Esophagus squamous epithelium (tissue), 5 donors: ENCODE data around the gene SLC6A7. TPM values are rescaled to one million over a fixed set of nuclear protein-coding genes. Genes with fewer than 3 reads are reported as not detected.
A peak's percentile ranks its signal among the peaks of the same experiment; 100 is the strongest.

Source experiments
- DNase-seq: peaks from one replicate; lab custom pipeline; 2025; lab: John Stamatoyannopoulos, UW
- H3K27ac ChIP-seq, 4 donors: fragments of 200-600 bp; sonication (generic); one replicate each; pipeline ENCODE4 v1.5.1; 2016 to 2019; ENCODE audit warnings: mild to moderate bottlenecking in 1 of 4
- H3K27me3 ChIP-seq, 4 donors: fragments of 200-600 bp; sonication (generic); 1 replicate in 3 of 4; 2 replicates in 1 of 4; pipeline versions ENCODE4 v1.5.1 to v1.6.0; 2017 to 2021; ENCODE audit warnings: antibody characterized with exemption in 1 of 4
- H3K36me3 ChIP-seq, 3 donors: fragments of 200-600 bp; sonication (generic); one replicate each; pipeline ENCODE4 v1.5.1; 2016 to 2019
- H3K4me1 ChIP-seq, 3 donors: fragments of 200-600 bp; sonication (generic); one replicate each; pipeline ENCODE4 v1.5.1; 2017 to 2019
- H3K4me3 ChIP-seq, 4 donors: fragments of 200-600 bp; sonication (generic); 1 replicate in 3 of 4; 2 replicates in 1 of 4; pipeline ENCODE4 v1.5.1; 2016 to 2019; ENCODE audit warnings: mild to moderate bottlenecking in 2 of 4, moderate library complexity in 1 of 4
- H3K9me3 ChIP-seq, 3 donors: fragments of 200-600 bp; sonication (generic); one replicate each; pipeline ENCODE4 v1.5.1; 2016 to 2019
- POLR2A ChIP-seq, 4 donors: fragments of 450-650 bp; IDR thresholded peaks; one replicate each; pipeline ENCODE4 v1.6.1; 2017; ENCODE audit warnings: antibody characterized with exemption in 4 of 4, mild to moderate bottlenecking in 4 of 4, moderate library complexity in 3 of 4
- WGBS, 2 donors: methylation state at CpG; one replicate each; pipeline ENCODE4 v1.1.5; 2018; 5-methylcytosine and 5-hydroxymethylcytosine counted together
- intact Hi-C: fragments of 100-400 bp; cut with DNase I; formaldehyde crosslinking; loops from one replicate; pipeline ENCODE4 v1.15.0; 2022
- total RNA-seq, 4 donors: library from RNA; depleted of rRNA; stranded (reverse); fragments of >200 nt; gene quantifications; one replicate each; pipeline ENCODE4 v1.1.0, GENCODE V29; 2016
- TF ChIP-seq, protein P1 (sequence below), 6 experiments: fragments of 450-650 bp in 4 of 6; fragments of 200-600 bp in 2 of 6; sonication (generic) in 2 of 6; IDR thresholded peaks; one replicate each; pipeline ENCODE4 v1.5.1; 2016 to 2019; ENCODE audit warnings: antibody characterized with exemption in 6 of 6, mild to moderate bottlenecking in 4 of 6, moderate library complexity in 4 of 6
- donor health status: DM: yes; HTN: yes; CAD: no.

SLC6A7 gene
- not detected for total RNA-seq

DNA sequence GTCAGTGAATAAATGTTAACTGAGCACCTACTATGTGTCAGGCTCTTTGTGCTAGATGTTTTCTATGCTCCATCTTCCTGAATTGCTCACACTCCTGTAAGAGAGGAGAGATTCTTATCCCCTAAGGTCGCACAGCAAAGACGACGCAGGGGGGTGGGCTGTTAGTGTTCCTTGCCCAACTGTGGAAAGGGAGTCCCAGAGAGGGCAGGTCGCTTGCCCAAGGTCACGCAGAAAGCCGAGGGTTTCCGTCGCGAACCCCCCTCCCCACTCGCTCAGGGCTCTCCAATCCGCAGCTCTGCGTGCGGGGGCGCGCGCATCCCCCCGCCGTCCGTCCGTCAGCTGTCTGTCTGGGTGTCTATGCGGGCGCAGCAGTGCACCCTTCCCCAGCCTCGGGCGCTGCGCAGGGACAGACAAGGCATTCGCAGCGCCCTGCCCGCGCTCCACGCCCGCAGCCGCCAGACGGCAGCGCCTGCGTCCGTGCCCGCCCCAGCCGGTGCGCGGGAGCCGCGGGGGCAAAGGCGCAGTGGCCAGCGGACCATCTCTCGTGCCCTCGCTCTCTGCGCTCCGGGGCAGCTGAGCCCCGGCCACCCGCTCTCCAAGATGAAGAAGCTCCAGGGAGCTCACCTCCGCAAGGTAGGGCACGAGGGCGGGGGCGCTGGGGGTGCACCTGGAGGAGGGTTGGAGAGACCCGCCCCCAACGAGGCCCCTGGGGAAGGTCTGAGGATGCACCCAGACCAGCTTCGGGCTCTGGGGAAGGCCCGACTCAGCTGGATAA is at the start of gene SLC6A7:
TSS of gene SLC6A7 (plus strand) at position 335 of the 775 bp plus-strand sequence. CDS start at position 601, 266 bp downstream.
- H3K27me3 ChIP-seq, result peaks cover 0 to 74% (median 12%) of the 10 kb centered on the region in 4 donors
- 15 to 20% methylated on average over 4 of the region's 58 CpGs for WGBS, 2 donors
- peaks cover 0 to 10% (median 3%) of the 10 kb centered on the region in 3 donors for H3K4me1 ChIP-seq
- intact Hi-C loops, result no loop called here
- no peak for DNase-seq
- no peaks in the 10 kb centered on the region for H3K9me3 ChIP-seq
- peak within 1 kb of the TSS in 1 of 4 donors; percentile 43 for H3K4me3 ChIP-seq
- H3K27ac ChIP-seq, result no peak within 1 kb of the TSS
- no peak for TF ChIP-seq POLR2A (IDR thresholded peaks at IDR 0.05)
- TF ChIP-seq, protein P1, sequence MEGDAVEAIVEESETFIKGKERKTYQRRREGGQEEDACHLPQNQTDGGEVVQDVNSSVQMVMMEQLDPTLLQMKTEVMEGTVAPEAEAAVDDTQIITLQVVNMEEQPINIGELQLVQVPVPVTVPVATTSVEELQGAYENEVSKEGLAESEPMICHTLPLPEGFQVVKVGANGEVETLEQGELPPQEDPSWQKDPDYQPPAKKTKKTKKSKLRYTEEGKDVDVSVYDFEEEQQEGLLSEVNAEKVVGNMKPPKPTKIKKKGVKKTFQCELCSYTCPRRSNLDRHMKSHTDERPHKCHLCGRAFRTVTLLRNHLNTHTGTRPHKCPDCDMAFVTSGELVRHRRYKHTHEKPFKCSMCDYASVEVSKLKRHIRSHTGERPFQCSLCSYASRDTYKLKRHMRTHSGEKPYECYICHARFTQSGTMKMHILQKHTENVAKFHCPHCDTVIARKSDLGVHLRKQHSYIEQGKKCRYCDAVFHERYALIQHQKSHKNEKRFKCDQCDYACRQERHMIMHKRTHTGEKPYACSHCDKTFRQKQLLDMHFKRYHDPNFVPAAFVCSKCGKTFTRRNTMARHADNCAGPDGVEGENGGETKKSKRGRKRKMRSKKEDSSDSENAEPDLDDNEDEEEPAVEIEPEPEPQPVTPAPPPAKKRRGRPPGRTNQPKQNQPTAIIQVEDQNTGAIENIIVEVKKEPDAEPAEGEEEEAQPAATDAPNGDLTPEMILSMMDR (IDR thresholded peaks at IDR 0.05), result no peak
- H3K36me3 ChIP-seq, result no peaks in the 10 kb centered on the region

DNA sequence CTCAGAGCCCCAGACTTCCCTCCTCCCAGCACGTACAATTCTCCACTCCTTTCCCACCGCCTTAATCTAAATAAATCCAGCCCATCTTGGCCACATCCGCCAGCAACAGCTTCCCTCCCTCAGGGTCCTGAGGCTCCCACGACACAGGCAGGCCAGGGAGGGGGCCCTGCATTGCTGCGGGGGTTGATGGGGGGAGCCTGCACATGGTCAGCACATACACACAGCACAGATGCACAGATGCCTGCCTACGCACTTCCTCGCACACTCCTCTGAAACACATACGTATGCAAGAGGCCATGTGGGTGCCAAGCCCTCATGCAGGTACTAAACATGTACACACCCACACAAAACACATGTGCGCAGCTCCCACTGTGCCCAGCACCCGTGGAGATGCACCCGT is 49.0 kb upstream of the SLC6A7 start:
- intact Hi-C loops, result no loop called here
- TF ChIP-seq, protein P1 (IDR thresholded peaks at IDR 0.05), result no peak
- no peak for TF ChIP-seq POLR2A (IDR thresholded peaks at IDR 0.05)
- Histone ChIP-seq H3K9me3 (no peaks in the 10 kb centered on the region), H3K4me1 (peaks cover 20 to 100% (median 81%) of the 10 kb centered on the region in 3 donors), H3K27me3 (peaks cover 0 to 17% (median 0%) of the 10 kb centered on the region in 4 donors), H3K4me3 (peak overlapping the region in 1 of 4 donors; percentile 4), H3K36me3 (no peaks in the 10 kb centered on the region), H3K27ac (peak overlapping the region; percentile 65 to 94 (median 89))
- DNase-seq, result no peak
- WGBS, 2 donors, result 57 to 64% methylated on average over 3 to 9 of the region's 11 CpGs

DNA sequence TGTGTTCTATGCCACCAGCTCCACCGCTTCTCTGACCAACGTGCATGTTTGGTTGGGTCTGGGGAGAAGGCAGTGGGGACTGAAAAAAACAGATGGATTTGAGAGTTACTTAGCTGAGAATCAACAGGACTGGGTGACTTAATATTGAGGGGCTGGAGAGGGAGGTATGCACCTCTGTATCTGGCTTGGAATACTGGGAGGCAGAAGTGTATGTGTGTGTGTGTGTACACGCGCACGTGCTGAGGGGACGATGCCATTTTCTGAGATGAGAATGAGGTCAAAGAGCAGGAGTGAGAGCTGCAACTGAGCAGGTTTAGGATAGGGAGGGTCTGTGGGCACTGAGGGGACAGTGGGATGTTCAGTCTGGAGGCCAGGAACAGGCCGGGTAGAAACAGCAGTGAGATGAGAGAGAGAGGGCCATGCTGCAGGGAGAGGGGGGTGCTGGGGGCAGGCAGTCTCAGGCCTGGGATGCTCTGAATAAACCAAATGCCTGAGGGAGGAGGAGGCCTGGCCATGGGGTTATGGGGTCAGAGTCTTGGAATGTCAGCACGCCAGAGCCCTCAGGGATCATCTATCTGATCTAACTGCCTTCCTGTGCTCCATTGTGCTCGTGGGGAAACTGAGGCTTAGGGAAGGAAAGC is 48.2 kb upstream of the SLC6A7 start:
- TF ChIP-seq, protein P1 (IDR thresholded peaks at IDR 0.05), result no peak
- no peak for TF ChIP-seq POLR2A (IDR thresholded peaks at IDR 0.05)
- no peaks in the 10 kb centered on the region for H3K9me3 ChIP-seq
- WGBS, 2 donors, result 68 to 75% methylated on average over 9 of the region's 9 CpGs
- H3K36me3 ChIP-seq, result no peaks in the 10 kb centered on the region
- no peak for DNase-seq
- peaks cover 0 to 17% (median 0%) of the 10 kb centered on the region in 4 donors for H3K27me3 ChIP-seq
- intact Hi-C loops, result no loop called here
- H3K4me3 ChIP-seq, result no peak overlapping the region
- peaks cover 18 to 100% (median 75%) of the 10 kb centered on the region in 3 donors for H3K4me1 ChIP-seq
- H3K27ac ChIP-seq, result peak overlapping the region; percentile 65 to 94 (median 89)

DNA sequence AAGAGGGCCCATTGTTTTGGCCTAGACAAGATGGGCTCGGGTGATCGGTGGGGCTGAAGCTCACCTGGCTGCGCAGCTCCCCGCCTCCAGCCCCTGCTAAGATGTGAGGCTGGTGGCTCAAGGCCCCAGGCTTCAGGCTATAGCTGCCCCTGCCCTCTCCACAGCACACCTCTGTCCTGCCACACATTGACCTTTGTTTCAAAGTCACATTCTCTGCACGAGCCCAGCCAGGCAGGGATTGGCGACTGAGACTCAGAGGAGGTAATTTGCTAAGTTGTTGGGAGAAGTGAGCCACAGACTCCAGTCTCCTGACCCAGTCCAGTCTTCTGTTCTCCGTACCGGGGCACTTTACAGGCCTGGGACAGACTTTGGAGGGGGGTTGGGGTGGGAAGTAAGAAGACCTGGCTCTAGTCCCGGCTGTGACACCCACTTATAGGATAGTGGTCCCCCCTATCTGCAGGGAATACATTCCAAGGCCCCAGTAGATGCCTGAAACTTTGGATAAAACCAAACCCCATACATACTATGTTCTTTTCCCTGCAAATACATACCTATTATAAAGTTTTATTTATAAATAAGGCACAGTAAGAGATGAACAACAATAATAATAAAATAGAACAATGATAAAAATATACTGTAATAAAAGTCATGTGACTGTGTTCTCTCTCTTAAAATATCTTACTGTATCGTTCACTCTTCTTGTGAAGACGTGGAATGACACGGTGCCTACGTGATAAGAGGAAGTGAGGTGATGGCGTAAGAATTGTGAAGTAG is 47.5 kb upstream of the SLC6A7 start:
- DNase-seq, result no peak
- H3K36me3 ChIP-seq, result no peaks in the 10 kb centered on the region
- H3K4me1 ChIP-seq, result peaks cover 13 to 100% (median 74%) of the 10 kb centered on the region in 3 donors
- peaks cover 0 to 13% (median 0%) of the 10 kb centered on the region in 4 donors for H3K27me3 ChIP-seq
- H3K27ac ChIP-seq, result peak overlapping the region; percentile 65 to 94 (median 89)
- peak in 1 of 4 donors; percentile 18 for TF ChIP-seq POLR2A (IDR thresholded peaks at IDR 0.05)
- TF ChIP-seq, protein P1 (IDR thresholded peaks at IDR 0.05), result no peak
- WGBS, 2 donors, result 69 to 74% methylated on average over 13 to 14 of the region's 14 CpGs
- H3K9me3 ChIP-seq, result no peaks in the 10 kb centered on the region
- intact Hi-C loops, result no loop called here
- no peak overlapping the region for H3K4me3 ChIP-seq
